ENCODE measurements around the gene LPIN1. TPM values are rescaled to one million over a fixed set of nuclear protein-coding genes. Genes with fewer than 3 reads are reported as not detected.

Gene LPIN1
- total and polyA plus RNA-seq, 2 of the 8 experiments (the other 6 are each of a cell fraction or from before 2014, with no cell fraction given), result 4.3 to 9.8 TPM

GRCh38 chr2:11814979-11815510 is 68.6 kb downstream of the LPIN1 start:
- H4K8ac ChIP-seq (ENCODE audit: extremely low read depth, insufficient read depth, low read length), result no peak overlapping the region
- no peaks in the 10 kb centered on the region for H3K27me3 ChIP-seq (replicated peaks in 1 of 4; ENCODE audit: control insufficient read depth in 3 of 4, extremely low read depth in 1 of 4, insufficient read depth in 3 of 4, low read length in 3 of 4)
- TF ChIP-seq GTF2F1 (IDR thresholded peaks at IDR 0.05; ENCODE audit: borderline replicate concordance, low read depth, low read length) (no peak), CHD1 (IDR thresholded peaks at IDR 0.05; ENCODE audit: low read depth, low read length) (no peak), NANOG (IDR thresholded peaks at IDR 0.05; ENCODE audit: insufficient read depth, low read depth, low read length, poor library complexity, severe bottlenecking) (no peak), SUZ12 (IDR thresholded peaks at IDR 0.05; ENCODE audit: low read length) (no peak), FOSL1 (IDR thresholded peaks at IDR 0.05; ENCODE audit: insufficient read depth, low read depth, low read length) (no peak), SRF (IDR thresholded peaks at IDR 0.05; ENCODE audit: low read depth, low read length) (no peak), YY1 (IDR thresholded peaks at IDR 0.05; ENCODE audit: low read depth, low read length) (no peak), TEAD4 (IDR thresholded peaks at IDR 0.05; ENCODE audit: low read depth, low read length) (no peak), RFX5 (IDR thresholded peaks at IDR 0.05; ENCODE audit: borderline replicate concordance, low read depth, low read length) (no peak), POLR2AphosphoS5 (IDR thresholded peaks at IDR 0.05; ENCODE audit: low read depth, low read length) (no peak), HDAC2 (IDR thresholded peaks at IDR 0.05; ENCODE audit: borderline replicate concordance in 1 of 2, low read depth in 2 of 2, low read length in 2 of 2) (no peak)
- TF ChIP-seq, protein P1, sequence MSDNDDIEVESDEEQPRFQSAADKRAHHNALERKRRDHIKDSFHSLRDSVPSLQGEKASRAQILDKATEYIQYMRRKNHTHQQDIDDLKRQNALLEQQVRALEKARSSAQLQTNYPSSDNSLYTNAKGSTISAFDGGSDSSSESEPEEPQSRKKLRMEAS (IDR thresholded peaks at IDR 0.05), result no peak
- H4K5ac ChIP-seq (ENCODE audit: insufficient read length, low read depth, low read length), result no peak overlapping the region
- no peaks in the 10 kb centered on the region for H3K79me2 ChIP-seq (ENCODE audit: control insufficient read depth in 1 of 2, insufficient read depth in 2 of 2, low read length in 2 of 2)
- H2BK15ac ChIP-seq (ENCODE audit: low read length), result no peak overlapping the region
- no peak overlapping the region for H3K4me2 ChIP-seq (ENCODE audit: insufficient read depth in 1 of 2, low read depth in 2 of 2, low read length in 2 of 2)
- no peaks in the 10 kb centered on the region; a peak in 2 of 8 replicates for H3K36me3 ChIP-seq (ENCODE audit: control insufficient read depth in 2 of 4, insufficient read depth in 4 of 4, low read length in 3 of 4)
- DNase-seq (ENCODE audit: low read depth in 1 of 2, low spot score in 2 of 2) (no peak), FAIRE-seq (no peak)
- H4K91ac ChIP-seq (replicated peaks; ENCODE audit: insufficient read length, low read length), result no peak overlapping the region
- H3K56ac ChIP-seq (replicated peaks; ENCODE audit: insufficient read length, low read depth, low read length), result no peak overlapping the region
- H3K27ac ChIP-seq (ENCODE audit: low read depth, low read length), result no peak overlapping the region
- H2BK5ac ChIP-seq (ENCODE audit: low read depth, low read length), result no peak overlapping the region
- no peak overlapping the region for H2AFZ ChIP-seq (ENCODE audit: low read length)
- no peaks in the 10 kb centered on the region for H3K4me1 ChIP-seq (replicated peaks in 1 of 4; ENCODE audit: control insufficient read depth in 3 of 4, insufficient read depth in 4 of 4, low read length in 3 of 4)
- H3K9me3 ChIP-seq (ENCODE audit: insufficient read depth in 2 of 2, low read depth in 1 of 2, low read length in 1 of 2), result no peaks in the 10 kb centered on the region
- no peak overlapping the region for H2BK20ac ChIP-seq (ENCODE audit: low read length)
- no peak overlapping the region for H2BK12ac ChIP-seq (ENCODE audit: low read depth, low read length)
- no peaks in the 10 kb centered on the region for H4K20me1 ChIP-seq (replicated peaks in 1 of 2; ENCODE audit: control insufficient read depth in 1 of 2, insufficient read depth in 2 of 2, low read length in 2 of 2)
- ChIA-PET POLR2A (ENCODE audit: partially characterized antibody) (no interaction called here), CTCF (ENCODE audit: partially characterized antibody) (interaction anchor here (1.3 kb wide), 1 partner anchor 30 kb away, joined by 3 read pairs; no protein-coding TSS in a partner anchor)
- H3K9ac ChIP-seq (replicated peaks in 1 of 4; ENCODE audit: extremely low read depth in 1 of 4, low read depth in 3 of 4, low read length in 3 of 4), result no peak overlapping the region
- no peak overlapping the region for H3K14ac ChIP-seq (ENCODE audit: insufficient read length)
- no peak overlapping the region for H2BK120ac ChIP-seq (replicated peaks; ENCODE audit: low read depth, low read length)
- H3K79me1 ChIP-seq (ENCODE audit: low read depth, low read length), result no peaks in the 10 kb centered on the region
- H3K4ac ChIP-seq (replicated peaks; ENCODE audit: insufficient read length, low read depth, low read length), result no peak overlapping the region
- H3K23me2 ChIP-seq (ENCODE audit: low read depth, low read length), result no peaks in the 10 kb centered on the region; the same call in 1 of the 2 replicates
- no peak overlapping the region for H2AK5ac ChIP-seq (ENCODE audit: low read depth, low read length)
- no peak overlapping the region for H3K18ac ChIP-seq (ENCODE audit: extremely low read depth, low read length)
- H3K4me3 ChIP-seq (ENCODE audit: extremely low read depth in 1 of 4, insufficient read depth in 2 of 4, low read depth in 3 of 4, low read length in 4 of 4), result no peak overlapping the region
- no peak overlapping the region for H3K23ac ChIP-seq (ENCODE audit: insufficient read length)
- WGBS, 2 experiments (ENCODE audit: extremely low coverage in 1 of 2, insufficient coverage in 1 of 2, insufficient read length in 1 of 2, insufficient replicate concordance in 2 of 2, low coverage in 1 of 2, low lambda C conversion rate in 2 of 2, missing lambda C conversion rate in 1 of 2), result 93% methylated on average over 13 of the region's 13 CpGs; no CpG with 5 or more reads in 1 of the 2 experiments

Measured in H1 (cell line).